ENCODE results near the gene UBE2E1. TPM values are rescaled to one million over a fixed set of nuclear protein-coding genes. Genes with fewer than 3 reads are reported as not detected.
"Not testable (repeated sequence)": the region's sequence is repeated elsewhere in the genome, so short reads cannot be mapped to it uniquely, and the experiment has no call there.

The UBE2E1 gene
- total RNA-seq, 1 donor from 2014 or later, result 98.8 TPM

- DNase-seq (ENCODE audit: low read depth in 2 of 2), result no peak
Measured at GRCh38 chr3:23916152-23916885, 110.6 kb downstream of the UBE2E1 start.

GRCh38 chr3:23916886-23917678 lies 111.3 kb downstream of the UBE2E1 start, which contains the start of the genes NKIRAS1 and RPL15:
Gene NKIRAS1 (minus strand): TSS chr3:23916990. CDS start chr3:23910904, 6,086 bp downstream.
Gene RPL15 (plus strand): TSS chr3:23917132. CDS start chr3:23917860, 728 bp downstream.
- peak; percentile 97 to 98 for DNase-seq (ENCODE audit: low read depth in 2 of 2)

GRCh38 chr3:23917679-23918303 lies 112.0 kb downstream of the UBE2E1 start:
- peak; percentile 8 to 74 for DNase-seq (ENCODE audit: low read depth in 2 of 2)

- DNase-seq (ENCODE audit: low read depth in 2 of 2), result not testable (repeated sequence)
Measured at GRCh38 chr3:23918331-23918730, 112.6 kb downstream of the UBE2E1 start.

GRCh38 chr3:23919628-23920027 lies 113.9 kb downstream of the UBE2E1 start:
- no peak for DNase-seq (ENCODE audit: low read depth in 2 of 2)

GRCh38 chr3:23920151-23920655 lies 114.4 kb downstream of the UBE2E1 start:
- DNase-seq (ENCODE audit: low read depth in 2 of 2), result no peak

- DNase-seq (ENCODE audit: low read depth in 2 of 2), result no peak
Measured at GRCh38 chr3:23921052-23921511, 115.3 kb downstream of the UBE2E1 start.

GRCh38 chr3:23923786-23924185 lies 118.0 kb downstream of the UBE2E1 start:
- peak in 1 of 2 donors; percentile 69 for DNase-seq (ENCODE audit: low read depth in 2 of 2)

GRCh38 chr3:23926246-23926645 lies 120.5 kb downstream of the UBE2E1 start:
- DNase-seq (ENCODE audit: low read depth in 2 of 2), result no peak

- peak in 1 of 2 donors; percentile 34 for DNase-seq (ENCODE audit: low read depth in 2 of 2)
Measured at GRCh38 chr3:23926736-23927135, 121.0 kb downstream of the UBE2E1 start.

GRCh38 chr3:23928524-23928923 lies 122.8 kb downstream of the UBE2E1 start:
- DNase-seq (ENCODE audit: low read depth in 2 of 2), result no peak

GRCh38 chr3:23931597-23931996 lies 125.8 kb downstream of the UBE2E1 start:
- no peak for DNase-seq (ENCODE audit: low read depth in 2 of 2)

GRCh38 chr3:23932571-23932970 lies 126.8 kb downstream of the UBE2E1 start:
- no peak for DNase-seq (ENCODE audit: low read depth in 2 of 2)

GRCh38 chr3:23934253-23934652 lies 128.5 kb downstream of the UBE2E1 start:
- no peak for DNase-seq (ENCODE audit: low read depth in 2 of 2)

- peak in 1 of 2 donors; percentile 48 for DNase-seq (ENCODE audit: low read depth in 2 of 2)
Measured at GRCh38 chr3:23937296-23937695, 131.5 kb downstream of the UBE2E1 start.

- no peak for DNase-seq (ENCODE audit: low read depth in 2 of 2)
Measured at GRCh38 chr3:23938688-23939087, 132.9 kb downstream of the UBE2E1 start.

GRCh38 chr3:23940775-23941174 lies 135.0 kb downstream of the UBE2E1 start:
- DNase-seq (ENCODE audit: low read depth in 2 of 2), result no peak
